Vagina (tissue), 2 donors: Measurements from ENCODE around the gene CRY2.

Source experiments
- POLR2A ChIP-seq, 2 donors: fragments of 450-650 bp; IDR thresholded peaks; one replicate each; pipeline ENCODE4 v1.6.1; 2017; ENCODE audit warnings: antibody characterized with exemption in 2 of 2, mild to moderate bottlenecking in 2 of 2, moderate library complexity in 2 of 2
- TF ChIP-seq, protein P1 (sequence below), 3 experiments: fragments of 450-650 bp in 2 of 3; fragments of 200-600 bp in 1 of 3; sonication (generic) in 1 of 3; IDR thresholded peaks; one replicate each; pipeline ENCODE4 v1.5.1; 2017 to 2019; ENCODE audit warnings: antibody characterized with exemption in 3 of 3, mild to moderate bottlenecking in 2 of 3, moderate library complexity in 2 of 3

DNA sequence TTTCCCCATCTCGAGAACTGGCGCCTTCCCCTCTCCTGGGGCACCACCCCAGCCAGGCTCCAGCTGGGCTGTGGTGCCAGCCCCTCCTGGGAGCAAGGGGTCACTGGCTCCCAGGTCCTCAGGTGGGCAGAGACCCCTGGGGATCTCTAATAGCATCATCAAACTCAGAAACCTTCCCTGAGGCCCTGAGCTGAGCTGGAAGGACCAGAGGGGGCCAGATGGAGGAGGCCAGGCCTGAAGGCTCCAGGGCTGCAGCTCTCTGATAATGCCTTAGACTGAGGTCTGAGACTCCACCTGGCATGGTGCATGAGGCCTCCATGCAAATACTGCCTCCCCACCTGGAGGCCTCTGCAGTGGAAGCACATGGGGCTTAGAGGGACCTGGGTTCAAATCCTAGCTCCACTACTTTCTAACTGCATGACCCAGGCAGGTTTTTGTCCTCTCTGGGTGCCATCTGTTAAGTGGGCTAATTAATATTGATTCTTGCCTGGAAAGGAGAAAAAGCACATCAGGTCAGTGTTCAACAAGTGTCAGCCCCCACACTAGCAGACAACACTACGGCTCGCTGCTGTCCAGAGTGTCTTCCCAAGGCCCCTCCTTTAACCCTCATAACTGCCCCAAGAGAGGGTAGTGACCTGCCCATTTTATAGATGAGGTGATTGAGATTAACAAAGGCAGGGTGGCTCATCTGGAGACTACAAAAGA is 39.7 kb downstream of the CRY2 start:
- TF ChIP-seq, protein P1, sequence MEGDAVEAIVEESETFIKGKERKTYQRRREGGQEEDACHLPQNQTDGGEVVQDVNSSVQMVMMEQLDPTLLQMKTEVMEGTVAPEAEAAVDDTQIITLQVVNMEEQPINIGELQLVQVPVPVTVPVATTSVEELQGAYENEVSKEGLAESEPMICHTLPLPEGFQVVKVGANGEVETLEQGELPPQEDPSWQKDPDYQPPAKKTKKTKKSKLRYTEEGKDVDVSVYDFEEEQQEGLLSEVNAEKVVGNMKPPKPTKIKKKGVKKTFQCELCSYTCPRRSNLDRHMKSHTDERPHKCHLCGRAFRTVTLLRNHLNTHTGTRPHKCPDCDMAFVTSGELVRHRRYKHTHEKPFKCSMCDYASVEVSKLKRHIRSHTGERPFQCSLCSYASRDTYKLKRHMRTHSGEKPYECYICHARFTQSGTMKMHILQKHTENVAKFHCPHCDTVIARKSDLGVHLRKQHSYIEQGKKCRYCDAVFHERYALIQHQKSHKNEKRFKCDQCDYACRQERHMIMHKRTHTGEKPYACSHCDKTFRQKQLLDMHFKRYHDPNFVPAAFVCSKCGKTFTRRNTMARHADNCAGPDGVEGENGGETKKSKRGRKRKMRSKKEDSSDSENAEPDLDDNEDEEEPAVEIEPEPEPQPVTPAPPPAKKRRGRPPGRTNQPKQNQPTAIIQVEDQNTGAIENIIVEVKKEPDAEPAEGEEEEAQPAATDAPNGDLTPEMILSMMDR (IDR thresholded peaks at IDR 0.05): no peak
- no peak for TF ChIP-seq POLR2A (IDR thresholded peaks at IDR 0.05)
